GM18511 (cell line): ENCODE measurements around the gene PXYLP1.

Experiments used
- ATAC-seq: cut with Tn5 transposase; IDR thresholded peaks from one replicate; pipeline ENCODE4 v1.9.1; 2021; ENCODE audit warnings: mild to moderate bottlenecking, moderate library complexity; ENCODE audit not compliant: unreplicated experiment

The PXYLP1 gene

GRCh38 chr3:141342386-141342785 is 110.8 kb downstream of the PXYLP1 start:
- no peak for ATAC-seq

- ATAC-seq = no peak
Measured at GRCh38 chr3:141343077-141343476, 111.5 kb downstream of the PXYLP1 start.

DNA sequence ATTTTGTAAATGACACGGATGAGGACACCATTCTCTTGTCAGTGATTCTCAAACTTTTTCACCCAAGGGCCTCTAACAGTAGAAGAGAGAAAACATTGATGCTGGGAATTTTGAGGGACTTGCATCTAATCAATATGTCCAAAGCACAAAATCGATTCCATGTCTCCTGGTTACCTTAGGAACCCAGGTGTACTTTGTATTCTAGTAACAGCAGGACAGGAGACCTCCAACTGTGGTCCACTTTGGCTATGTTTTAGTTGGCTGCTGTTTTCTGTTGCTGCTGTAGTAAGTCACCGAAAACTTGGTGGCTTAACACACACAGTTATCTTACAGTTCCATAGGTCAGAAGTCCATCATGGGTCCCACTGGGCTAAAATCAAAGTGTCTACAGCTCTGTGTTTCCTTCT is 112.2 kb downstream of the PXYLP1 start:
- no peak for ATAC-seq
